ENCODE data around the gene GPR21. TPM values are rescaled to one million over a fixed set of nuclear protein-coding genes. Genes with fewer than 3 reads are reported as not detected.
A peak's percentile ranks its signal among the peaks of the same experiment; 100 is the strongest.

The GPR21 gene
- total and polyA plus RNA-seq, 5 donors from 2014 or later = 3.6 TPM; not detected in 4

DNA sequence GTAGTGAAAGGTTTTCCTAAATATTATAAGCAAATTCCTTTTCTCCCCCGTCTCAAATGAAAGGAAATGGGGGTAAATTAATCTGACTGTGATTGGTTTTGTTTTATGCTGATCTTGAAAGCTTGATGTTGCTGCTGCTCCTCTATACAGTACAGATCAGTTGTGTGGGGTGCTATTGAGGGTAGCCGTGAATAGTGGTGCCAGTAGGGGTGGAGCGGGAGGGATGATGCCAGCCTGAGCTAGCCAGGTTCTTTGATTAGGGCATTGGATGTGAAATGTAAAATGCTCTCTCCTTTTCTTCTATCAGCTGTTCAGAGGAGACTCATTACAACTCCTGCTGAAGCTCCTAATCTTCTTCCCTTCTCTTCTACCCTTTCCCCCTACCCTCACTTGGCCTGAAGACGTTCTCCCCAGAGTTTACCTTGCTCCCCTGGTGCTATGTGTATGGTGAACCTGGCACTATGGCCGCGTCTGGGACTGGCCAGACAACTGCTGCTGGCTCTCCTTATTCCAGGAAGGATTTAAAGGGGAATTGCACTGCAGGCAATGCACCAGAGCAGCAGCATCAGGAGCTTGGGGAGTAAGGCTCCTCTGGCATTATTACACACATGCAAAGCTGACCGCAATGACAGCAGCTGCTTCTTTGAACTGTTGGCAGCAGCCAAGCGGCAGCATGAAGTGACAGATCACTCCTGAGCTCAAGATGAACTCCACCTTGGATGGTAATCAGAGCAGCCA lies 566 bp downstream of the GPR21 start:
- ATAC-seq (ENCODE audit: low read depth in 2 of 2) = peak in 1 of 2 donors; percentile 20
- Mint-ChIP-seq H3K36me3 (peaks cover 26% of the 10 kb centered on the region), H3K27ac (no peak overlapping the region)

GRCh38 chr9:123034881-123035510 lies 1.5 kb downstream of the GPR21 start:
- Mint-ChIP-seq H3K36me3 (peaks cover 25% of the 10 kb centered on the region), H3K27me3 (no peaks in the 10 kb centered on the region), H3K27ac (no peak overlapping the region), H3K4me1 (peaks cover 0 to 7% (median 2%) of the 10 kb centered on the region in 4 donors), H3K9me3 (no peaks in the 10 kb centered on the region), H3K4me3 (no peak overlapping the region)
- DNase-seq (no peak), ATAC-seq (ENCODE audit: low read depth in 2 of 2) (no peak)
- Histone ChIP-seq H3K36me3 (ENCODE audit: control insufficient read depth, insufficient read depth, low read length) (peaks cover 26% of the 10 kb centered on the region), H3K9me3 (ENCODE audit: control insufficient read depth in 2 of 2, low read length in 2 of 2) (no peaks in the 10 kb centered on the region), H3K27me3 (ENCODE audit: control insufficient read depth, insufficient read depth, low read length) (no peaks in the 10 kb centered on the region), H3K4me1 (ENCODE audit: control insufficient read depth, insufficient read depth, low read length, poor library complexity, severe bottlenecking) (no peaks in the 10 kb centered on the region), H3K4me3 (ENCODE audit: low read depth, low read length) (no peak overlapping the region), H3K27ac (ENCODE audit: insufficient read depth, low read length, poor library complexity, severe bottlenecking) (no peak overlapping the region)

More for the DNA sequence above, 566 bp downstream of the GPR21 start:
- Histone ChIP-seq H3K4me3 (ENCODE audit: low read depth, low read length) (no peak overlapping the region), H3K36me3 (ENCODE audit: control insufficient read depth, insufficient read depth, low read length) (peaks cover 27% of the 10 kb centered on the region), H3K9me3 (ENCODE audit: control insufficient read depth in 2 of 2, low read length in 2 of 2) (no peaks in the 10 kb centered on the region), H3K4me1 (ENCODE audit: control insufficient read depth, insufficient read depth, low read length, poor library complexity, severe bottlenecking) (no peaks in the 10 kb centered on the region), H3K27ac (ENCODE audit: insufficient read depth, low read length, poor library complexity, severe bottlenecking) (no peak overlapping the region), H3K27me3 (ENCODE audit: control insufficient read depth, insufficient read depth, low read length) (no peaks in the 10 kb centered on the region)
- DNase-seq = no peak
- Mint-ChIP-seq H3K4me3 (no peak overlapping the region), H3K9me3 (no peaks in the 10 kb centered on the region), H3K4me1 (peaks cover 0 to 6% (median 2%) of the 10 kb centered on the region in 4 donors), H3K27me3 (no peaks in the 10 kb centered on the region)

GRCh38 chr9:123035791-123036190 lies 2.3 kb downstream of the GPR21 start:
- Mint-ChIP-seq H3K9me3 (no peaks in the 10 kb centered on the region), H3K4me1 (peaks cover 0 to 7% (median 2%) of the 10 kb centered on the region in 4 donors), H3K4me3 (no peak overlapping the region), H3K36me3 (peaks cover 25% of the 10 kb centered on the region), H3K27ac (no peak overlapping the region), H3K27me3 (no peaks in the 10 kb centered on the region)
- H3K4me3 ChIP-seq (ENCODE audit: low read depth, low read length) = no peak overlapping the region
- ATAC-seq (ENCODE audit: low read depth in 2 of 2) (no peak), DNase-seq (no peak)
- no peaks in the 10 kb centered on the region for H3K9me3 ChIP-seq (ENCODE audit: control insufficient read depth in 2 of 2, low read length in 2 of 2)
- H3K27ac ChIP-seq (ENCODE audit: insufficient read depth, low read length, poor library complexity, severe bottlenecking) = no peak overlapping the region
- no peaks in the 10 kb centered on the region for H3K4me1 ChIP-seq (ENCODE audit: control insufficient read depth, insufficient read depth, low read length, poor library complexity, severe bottlenecking)
- H3K27me3 ChIP-seq (ENCODE audit: control insufficient read depth, insufficient read depth, low read length) = no peaks in the 10 kb centered on the region
- peaks cover 26% of the 10 kb centered on the region for H3K36me3 ChIP-seq (ENCODE audit: control insufficient read depth, insufficient read depth, low read length)

- Histone ChIP-seq H3K9me3 (ENCODE audit: control insufficient read depth in 2 of 2, low read length in 2 of 2) (no peaks in the 10 kb centered on the region), H3K4me1 (ENCODE audit: control insufficient read depth, insufficient read depth, low read length, poor library complexity, severe bottlenecking) (no peaks in the 10 kb centered on the region), H3K27me3 (ENCODE audit: control insufficient read depth, insufficient read depth, low read length) (no peaks in the 10 kb centered on the region), H3K27ac (ENCODE audit: insufficient read depth, low read length, poor library complexity, severe bottlenecking) (no peak overlapping the region), H3K36me3 (ENCODE audit: control insufficient read depth, insufficient read depth, low read length) (peaks cover 30% of the 10 kb centered on the region), H3K4me3 (ENCODE audit: low read depth, low read length) (no peak overlapping the region)
- Mint-ChIP-seq H3K36me3 (peaks cover 25% of the 10 kb centered on the region), H3K27me3 (no peaks in the 10 kb centered on the region), H3K9me3 (peaks cover 0 to 2% (median 0%) of the 10 kb centered on the region in 7 donors), H3K4me3 (no peak overlapping the region), H3K4me1 (peaks cover 0 to 7% (median 2%) of the 10 kb centered on the region in 4 donors), H3K27ac (peak overlapping the region in 1 of 3 donors; percentile 42)
- DNase-seq = no peak
- no peak for ATAC-seq (ENCODE audit: low read depth in 2 of 2)
These were observed 3.6 kb downstream of the GPR21 start for GRCh38 chr9:123036893-123037545.

GRCh38 chr9:123039617-123040219 lies 6.3 kb downstream of the GPR21 start:
- Mint-ChIP-seq H3K4me3 (no peak overlapping the region), H3K36me3 (peaks cover 36% of the 10 kb centered on the region), H3K4me1 (peaks cover 0 to 17% (median 3%) of the 10 kb centered on the region in 4 donors), H3K9me3 (peaks cover 0 to 4% (median 2%) of the 10 kb centered on the region in 7 donors), H3K27me3 (no peaks in the 10 kb centered on the region), H3K27ac (no peak overlapping the region)
- H3K27ac ChIP-seq (ENCODE audit: insufficient read depth, low read length, poor library complexity, severe bottlenecking) = no peak overlapping the region
- DNase-seq = no peak
- peaks cover 30% of the 10 kb centered on the region for H3K36me3 ChIP-seq (ENCODE audit: control insufficient read depth, insufficient read depth, low read length)
- H3K4me1 ChIP-seq (ENCODE audit: control insufficient read depth, insufficient read depth, low read length, poor library complexity, severe bottlenecking) = no peaks in the 10 kb centered on the region
- no peak overlapping the region for H3K4me3 ChIP-seq (ENCODE audit: low read depth, low read length)
- H3K27me3 ChIP-seq (ENCODE audit: control insufficient read depth, insufficient read depth, low read length) = no peaks in the 10 kb centered on the region
- H3K9me3 ChIP-seq (ENCODE audit: control insufficient read depth in 2 of 2, low read length in 2 of 2) = peaks cover 3 to 6% of the 10 kb centered on the region in 2 experiments
- no peak for ATAC-seq (ENCODE audit: low read depth in 2 of 2)

DNA sequence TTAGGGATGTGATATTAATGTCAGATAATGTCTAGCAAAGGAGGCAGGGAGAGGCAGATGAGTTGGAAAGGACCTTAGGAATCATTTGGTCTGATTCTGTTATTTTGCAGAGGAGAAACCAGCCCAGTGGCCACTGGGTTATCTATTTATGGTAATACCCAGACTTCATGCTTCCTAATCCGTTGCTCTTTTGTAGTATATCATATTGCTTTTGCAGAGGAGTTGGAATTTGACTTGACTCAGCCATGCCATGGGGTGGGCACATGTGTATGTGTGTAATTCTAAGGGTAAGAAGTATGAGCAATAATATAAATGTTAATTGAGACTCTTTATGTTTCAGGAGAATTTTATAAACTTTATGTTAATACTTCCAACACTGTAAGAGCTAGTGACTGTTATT lies 7.3 kb downstream of the GPR21 start:
- Mint-ChIP-seq H3K27ac (no peak overlapping the region), H3K27me3 (no peaks in the 10 kb centered on the region), H3K9me3 (peaks cover 0 to 4% (median 2%) of the 10 kb centered on the region in 7 donors), H3K36me3 (peaks cover 30% of the 10 kb centered on the region), H3K4me1 (peaks cover 0 to 17% (median 2%) of the 10 kb centered on the region in 4 donors), H3K4me3 (no peak overlapping the region)
- ATAC-seq (ENCODE audit: low read depth in 2 of 2) (no peak), DNase-seq (no peak)
- H3K36me3 ChIP-seq (ENCODE audit: control insufficient read depth, insufficient read depth, low read length) = peaks cover 20% of the 10 kb centered on the region
- H3K9me3 ChIP-seq (ENCODE audit: control insufficient read depth in 2 of 2, low read length in 2 of 2) = peaks cover 3 to 6% of the 10 kb centered on the region in 2 experiments
- H3K4me3 ChIP-seq (ENCODE audit: low read depth, low read length) = no peak overlapping the region
- no peaks in the 10 kb centered on the region for H3K4me1 ChIP-seq (ENCODE audit: control insufficient read depth, insufficient read depth, low read length, poor library complexity, severe bottlenecking)
- H3K27ac ChIP-seq (ENCODE audit: insufficient read depth, low read length, poor library complexity, severe bottlenecking) = no peak overlapping the region
- H3K27me3 ChIP-seq (ENCODE audit: control insufficient read depth, insufficient read depth, low read length) = no peaks in the 10 kb centered on the region

DNA sequence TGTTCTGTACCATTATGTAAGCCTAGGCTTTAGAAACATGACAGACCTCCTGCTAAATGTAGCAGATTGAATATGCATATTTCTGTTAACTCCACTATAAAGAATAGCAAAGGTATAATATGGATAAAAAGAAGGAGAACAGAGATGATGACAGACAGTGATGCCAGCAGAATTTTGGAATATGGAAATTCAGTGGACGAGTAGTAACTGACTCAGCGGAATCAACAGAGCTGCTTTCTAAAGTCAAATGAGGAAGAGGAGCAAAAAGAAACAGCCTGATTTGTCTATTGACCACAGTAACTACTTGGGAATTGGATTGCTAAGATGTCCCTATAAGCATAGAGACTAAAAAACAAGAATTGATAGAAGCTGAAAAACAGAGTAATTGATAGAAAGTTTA lies 8.0 kb downstream of the GPR21 start:
- Mint-ChIP-seq H3K9me3 (peaks cover 0 to 4% (median 2%) of the 10 kb centered on the region in 7 donors), H3K4me1 (peaks cover 0 to 17% (median 2%) of the 10 kb centered on the region in 4 donors), H3K27ac (no peak overlapping the region), H3K36me3 (peaks cover 30% of the 10 kb centered on the region), H3K4me3 (no peak overlapping the region), H3K27me3 (no peaks in the 10 kb centered on the region)
- no peak overlapping the region for H3K27ac ChIP-seq (ENCODE audit: insufficient read depth, low read length, poor library complexity, severe bottlenecking)
- no peaks in the 10 kb centered on the region for H3K4me1 ChIP-seq (ENCODE audit: control insufficient read depth, insufficient read depth, low read length, poor library complexity, severe bottlenecking)
- peaks cover 20% of the 10 kb centered on the region for H3K36me3 ChIP-seq (ENCODE audit: control insufficient read depth, insufficient read depth, low read length)
- DNase-seq (no peak), ATAC-seq (ENCODE audit: low read depth in 2 of 2) (no peak)
- H3K9me3 ChIP-seq (ENCODE audit: control insufficient read depth in 2 of 2, low read length in 2 of 2) = peaks cover 3 to 6% of the 10 kb centered on the region in 2 experiments
- H3K4me3 ChIP-seq (ENCODE audit: low read depth, low read length) = no peak overlapping the region
- no peaks in the 10 kb centered on the region for H3K27me3 ChIP-seq (ENCODE audit: control insufficient read depth, insufficient read depth, low read length)

Data from CD4-positive, CD25-positive, alpha-beta regulatory T cell (primary cell).